Neutrophil (primary cell): Measurements from ENCODE around the gene LAMC3.
"Not testable (repeated sequence)": the region's sequence is repeated elsewhere in the genome, so short reads cannot be mapped to it uniquely, and the experiment has no call there.

ENCODE experiments used
- H3K27ac ChIP-seq: fragments of 200-600 bp; sonication (generic); 2 replicates; pipeline ENCODE4 v1.5.1; 2016; ENCODE audit warnings: mild to moderate bottlenecking, moderate library complexity
- H3K27me3 ChIP-seq: fragments of 200-600 bp; sonication (generic); 2 replicates; pipeline ENCODE4 v1.6.0; 2016; ENCODE audit warnings: mild to moderate bottlenecking
- H3K36me3 ChIP-seq: fragments of 200-600 bp; sonication (generic); 2 replicates; pipeline ENCODE4 v1.5.1; 2017
- H3K4me1 ChIP-seq, 2 experiments: fragments of 200-600 bp in 1 of 2; sonication (generic) in 1 of 2; 1 replicate in 1 of 2; 2 replicates in 1 of 2; pipeline versions ENCODE4 v1.5.1 to v1.6.1; 2013 to 2016; ENCODE audit warnings: low read depth in 1 of 2, low read length in 1 of 2, mild to moderate bottlenecking in 1 of 2, moderate library complexity in 1 of 2; ENCODE audit not compliant: control insufficient read depth in 1 of 2, insufficient read depth in 1 of 2
- H3K4me3 ChIP-seq, 2 experiments: fragments of 200-600 bp in 1 of 2; sonication (generic) in 1 of 2; 1 replicate in 1 of 2; 2 replicates in 1 of 2; pipeline ENCODE4 v1.5.1; 2013 to 2016; ENCODE audit warnings: low read depth in 1 of 2, low read length in 1 of 2, mild to moderate bottlenecking in 1 of 2, moderate library complexity in 1 of 2
- H3K9me3 ChIP-seq: fragments of 200-600 bp; sonication (generic); 2 replicates; pipeline ENCODE4 v1.5.1; 2016
- CTCF ChIP-seq: fragments of 200-600 bp; sonication (generic); IDR thresholded peaks from 2 replicates; pipeline ENCODE4 v1.5.1; 2016; ENCODE audit warnings: antibody characterized with exemption

The LAMC3 gene

GRCh38 chr9:131111854-131112311 lies 102.9 kb downstream of the LAMC3 start:
- no peak for TF ChIP-seq CTCF
- Histone ChIP-seq H3K36me3 (no peaks in the 10 kb centered on the region), H3K9me3 (no peaks in the 10 kb centered on the region), H3K4me3 (no peak overlapping the region), H3K4me1 (peaks cover 0 to 3% of the 10 kb centered on the region in 2 experiments), H3K27me3 (no peaks in the 10 kb centered on the region), H3K27ac (no peak overlapping the region)

- no peak for TF ChIP-seq CTCF
- H3K27ac ChIP-seq: no peak overlapping the region
These were observed 103.6 kb downstream of the LAMC3 start for GRCh38 chr9:131112374-131113154.

GRCh38 chr9:131113655-131114054 lies 104.7 kb downstream of the LAMC3 start:
- Histone ChIP-seq H3K4me1 (peaks cover 5 to 12% of the 10 kb centered on the region in 2 experiments), H3K36me3 (no peaks in the 10 kb centered on the region), H3K27me3 (no peaks in the 10 kb centered on the region), H3K9me3 (no peaks in the 10 kb centered on the region), H3K27ac (no peak overlapping the region), H3K4me3 (no peak overlapping the region)
- TF ChIP-seq CTCF: no peak

More at GRCh38 chr9:131112374-131113154, 103.6 kb downstream of the LAMC3 start:
- Histone ChIP-seq H3K4me3 (no peak overlapping the region), H3K9me3 (no peaks in the 10 kb centered on the region), H3K27me3 (no peaks in the 10 kb centered on the region), H3K36me3 (no peaks in the 10 kb centered on the region), H3K4me1 (peaks cover 5 to 10% of the 10 kb centered on the region in 2 experiments)

GRCh38 chr9:131114084-131114535 lies 105.1 kb downstream of the LAMC3 start:
- Histone ChIP-seq H3K9me3 (no peaks in the 10 kb centered on the region), H3K4me1 (peaks cover 5 to 12% of the 10 kb centered on the region in 2 experiments), H3K36me3 (no peaks in the 10 kb centered on the region), H3K4me3 (no peak overlapping the region), H3K27ac (no peak overlapping the region), H3K27me3 (no peaks in the 10 kb centered on the region)
- TF ChIP-seq CTCF: no peak

- H3K27me3 ChIP-seq, H3K36me3 ChIP-seq: not testable (repeated sequence)
- peaks cover 5 to 12% of the 10 kb centered on the region in 2 experiments for H3K4me1 ChIP-seq
These were observed 106.4 kb downstream of the LAMC3 start for GRCh38 chr9:131115360-131115742.

More at GRCh38 chr9:131115360-131115742, 106.4 kb downstream of the LAMC3 start:
- H3K27ac ChIP-seq, H3K9me3 ChIP-seq, H3K4me3 ChIP-seq: not testable (repeated sequence)
